ENCODE data around the gene COMMD10.

Gene COMMD10

DNA sequence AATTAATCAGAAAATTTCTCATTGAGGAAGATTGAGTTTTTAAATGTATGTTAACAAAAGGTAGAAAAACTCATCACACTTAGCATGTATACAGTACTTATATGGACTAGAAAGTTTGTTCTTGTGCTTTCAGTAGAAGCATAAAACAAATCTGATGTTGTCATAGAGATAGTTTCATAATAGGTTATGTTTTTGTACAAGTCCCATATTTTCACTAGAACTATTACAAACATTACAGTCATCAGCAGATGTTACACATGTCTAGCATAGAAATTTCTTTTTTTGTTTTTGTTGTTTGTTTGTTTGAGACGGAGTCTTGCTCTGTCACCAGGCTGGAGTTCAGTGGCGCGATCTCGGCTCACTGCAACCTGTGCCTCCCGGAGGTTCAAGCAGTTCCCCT is 131.4 kb downstream of the COMMD10 start:
- no peak for DNase-seq (ENCODE audit: low read depth)

DNA sequence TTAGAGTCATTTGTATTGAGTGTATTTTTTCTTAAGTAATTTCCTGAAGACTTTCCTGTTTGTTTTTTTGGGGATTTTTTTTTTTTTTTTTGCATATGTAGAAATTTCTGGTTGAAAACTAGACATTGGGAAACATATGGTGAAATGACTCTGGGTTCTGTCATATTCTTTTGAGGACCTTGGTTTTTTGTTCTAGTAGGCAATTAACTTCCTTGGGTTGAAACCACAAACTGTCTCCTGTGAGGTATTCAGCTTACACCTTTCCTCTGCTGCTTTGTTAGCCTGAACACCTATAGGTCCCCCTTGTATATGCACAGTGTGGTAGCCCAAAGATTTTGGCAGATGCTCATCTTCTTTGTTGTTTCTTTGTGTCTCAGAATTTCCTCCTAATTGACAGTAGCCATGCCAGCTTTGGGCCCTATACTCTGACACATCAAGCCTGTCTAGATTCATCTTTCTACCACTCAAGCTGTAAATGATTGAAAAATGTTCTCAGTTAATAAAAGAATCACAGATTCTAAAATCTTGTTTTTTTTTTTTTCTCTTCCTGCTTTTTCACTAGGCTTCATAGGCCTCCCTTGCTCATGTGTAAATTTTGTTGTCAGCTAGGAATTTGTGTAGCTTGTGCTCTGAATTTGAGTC is 140.6 kb downstream of the COMMD10 start:
- DNase-seq (ENCODE audit: low read depth): no peak

DNA sequence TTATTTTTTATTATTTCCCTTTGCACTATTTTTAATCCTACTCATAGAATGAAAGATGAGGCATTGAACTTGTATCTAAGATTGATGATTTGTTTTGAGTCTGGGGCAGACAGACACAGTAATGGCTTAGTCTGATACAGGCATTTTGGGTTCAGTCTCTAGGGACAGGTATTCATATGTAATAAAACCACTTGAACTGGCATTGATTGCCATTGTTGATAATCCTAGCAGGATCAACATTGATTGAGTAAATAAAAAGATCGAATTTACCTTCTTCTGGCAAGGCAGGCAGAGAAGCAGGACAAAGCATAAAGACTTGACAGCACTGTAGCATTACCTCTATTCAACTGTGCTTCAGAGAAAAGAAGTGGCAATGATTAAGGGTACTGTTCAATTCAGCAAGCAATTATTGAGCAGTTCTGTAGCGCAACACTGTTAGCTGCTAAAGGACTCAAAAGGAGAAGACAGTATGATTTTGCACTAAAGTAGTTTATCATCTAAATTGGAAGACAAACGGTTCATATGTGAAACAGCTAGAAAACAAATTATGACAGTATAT is 144.4 kb downstream of the COMMD10 start:
- no peak for DNase-seq (ENCODE audit: low read depth)

DNA sequence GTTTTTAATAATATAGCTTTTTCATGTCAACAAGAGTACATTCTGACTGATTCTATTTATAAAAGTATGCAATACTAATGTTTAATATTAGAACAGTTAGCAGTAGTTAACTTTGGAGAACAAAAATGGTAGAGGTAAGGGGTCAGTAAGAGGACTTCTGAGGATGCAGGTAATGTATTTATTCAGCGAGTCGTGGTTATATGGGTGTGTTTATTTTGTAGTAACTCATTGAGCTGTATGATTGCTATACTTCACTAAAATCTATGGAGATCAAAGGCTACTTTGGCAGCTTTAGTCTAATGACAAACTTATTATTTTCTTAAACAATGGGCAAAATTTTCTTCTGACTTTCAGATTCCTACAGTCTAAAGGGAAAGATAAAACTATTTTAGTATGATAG is 146.5 kb downstream of the COMMD10 start:
- no peak for DNase-seq (ENCODE audit: low read depth)

DNA sequence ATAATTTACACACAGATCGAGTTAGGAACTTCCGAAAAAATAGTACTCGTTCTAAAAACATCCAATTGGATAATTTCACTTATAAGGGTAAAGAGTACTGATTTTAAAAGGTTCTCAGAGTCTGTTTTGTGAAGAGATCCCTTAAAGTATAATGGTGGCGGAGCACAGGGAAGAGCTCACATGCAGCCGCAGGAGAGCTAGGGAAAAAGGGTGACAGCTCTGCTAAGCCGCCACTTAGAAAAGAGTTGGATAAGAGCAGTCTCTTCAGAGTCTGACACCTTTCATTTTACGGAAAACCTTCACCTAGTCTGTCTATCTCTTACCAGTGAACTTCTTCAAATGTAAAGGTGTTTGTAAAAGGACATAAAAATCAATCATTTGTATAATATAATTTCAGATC is 149.9 kb downstream of the COMMD10 start:
- no peak for DNase-seq (ENCODE audit: low read depth)

DNA sequence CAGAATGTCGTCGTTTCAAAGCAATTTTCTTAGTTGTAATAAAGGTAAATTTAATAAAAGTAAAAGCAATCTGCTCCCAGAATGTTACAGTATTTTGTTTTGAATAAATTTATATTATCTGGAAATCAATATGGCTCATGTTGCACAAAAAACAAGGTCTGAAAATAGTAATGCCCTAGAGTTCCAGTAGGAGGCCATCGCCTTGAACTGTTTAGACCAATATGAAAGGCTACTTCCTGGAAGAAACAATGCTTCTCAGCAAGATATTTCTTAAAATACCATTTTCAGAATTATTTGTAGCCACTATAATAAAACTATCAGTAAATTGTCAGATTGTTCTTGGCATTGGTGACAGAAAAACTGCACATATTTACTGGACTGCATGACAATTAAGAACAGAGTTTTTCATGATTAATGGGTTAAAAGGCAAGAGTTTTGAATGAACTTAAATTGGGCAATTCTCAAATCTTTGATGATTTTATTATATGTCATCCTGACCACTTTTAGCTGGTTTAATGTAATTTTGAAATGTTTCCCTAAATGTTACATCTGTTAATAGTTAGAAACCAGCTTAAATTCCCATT is 153.2 kb downstream of the COMMD10 start:
- peak; percentile 33 for DNase-seq (ENCODE audit: low read depth)

DNA sequence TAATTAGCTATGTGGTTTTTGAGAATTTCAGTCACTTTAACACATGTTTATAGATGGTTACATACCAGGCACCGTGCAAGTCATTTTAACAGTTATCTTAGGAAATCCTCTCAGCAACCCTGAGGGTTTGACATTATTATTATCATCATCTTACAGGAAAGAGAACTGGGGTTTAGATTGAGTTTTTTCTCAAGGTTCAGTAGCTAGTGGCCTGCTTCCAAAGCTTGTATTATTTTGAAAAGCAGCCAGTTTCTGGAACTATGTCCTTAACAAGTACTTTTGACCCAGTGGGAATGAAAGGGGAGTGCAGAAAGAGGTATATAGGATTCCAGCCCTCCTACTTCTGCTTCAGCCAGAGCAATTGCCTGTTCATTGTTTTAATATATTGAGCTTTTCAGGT is 157.5 kb downstream of the COMMD10 start:
- no peak for DNase-seq (ENCODE audit: low read depth)

DNA sequence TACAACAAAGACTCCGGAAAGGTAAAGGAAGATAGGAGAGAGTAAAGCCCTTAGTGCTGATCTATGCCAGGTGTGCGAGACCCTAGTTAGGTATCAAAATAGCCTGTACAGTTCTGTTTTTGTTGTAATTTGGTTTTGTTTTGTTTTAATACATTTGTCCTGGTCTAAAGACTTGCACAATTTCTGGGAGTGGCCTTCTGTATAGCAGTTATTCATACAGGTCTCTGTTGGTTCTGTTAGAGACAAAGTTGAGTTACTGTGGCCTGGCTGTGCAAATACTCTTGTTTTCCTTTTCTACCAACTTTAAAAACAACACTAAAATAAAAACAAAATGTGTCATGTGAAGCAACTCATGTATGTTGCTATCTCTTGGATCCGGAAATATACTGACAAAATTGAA is 163.6 kb downstream of the COMMD10 start:
- no peak for DNase-seq (ENCODE audit: low read depth)

DNA sequence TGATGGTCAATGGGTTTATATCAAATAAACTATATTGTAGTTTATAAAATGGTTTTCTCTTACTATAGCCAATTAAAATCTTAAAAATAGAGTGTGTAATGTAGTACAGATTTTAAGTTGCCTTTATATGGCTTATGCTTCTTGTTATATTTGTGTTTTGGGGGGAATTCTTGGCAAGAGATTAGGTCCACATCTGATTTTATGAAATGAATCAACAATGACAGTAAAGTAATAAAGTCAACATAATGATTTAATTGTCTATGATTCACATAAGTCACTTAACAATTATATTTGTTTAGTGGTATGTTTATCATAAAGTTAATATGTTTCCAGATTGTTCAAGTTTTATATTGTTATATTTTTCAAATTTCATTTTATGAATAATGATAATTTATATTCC is 164.8 kb downstream of the COMMD10 start:
- DNase-seq (ENCODE audit: low read depth): no peak

DNA sequence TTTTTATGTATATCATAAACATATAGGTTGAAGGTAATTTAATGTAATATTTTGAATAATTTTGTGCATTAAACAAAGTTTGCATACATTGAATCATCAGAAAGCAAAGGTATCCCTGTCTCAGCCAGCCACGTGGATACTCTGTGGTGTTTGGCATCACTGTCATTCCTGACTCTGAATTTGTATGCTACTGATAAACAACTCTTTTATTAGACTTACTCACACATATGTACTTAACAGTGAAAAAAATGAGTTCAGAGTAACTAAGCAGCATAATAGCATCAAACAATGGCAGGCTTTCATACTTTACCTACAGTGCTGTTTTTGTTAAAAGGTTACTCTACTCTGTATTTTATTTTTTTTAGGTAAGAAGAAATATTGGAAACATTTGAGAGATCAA is 171.9 kb downstream of the COMMD10 start:
- DNase-seq (ENCODE audit: low read depth): no peak

DNA sequence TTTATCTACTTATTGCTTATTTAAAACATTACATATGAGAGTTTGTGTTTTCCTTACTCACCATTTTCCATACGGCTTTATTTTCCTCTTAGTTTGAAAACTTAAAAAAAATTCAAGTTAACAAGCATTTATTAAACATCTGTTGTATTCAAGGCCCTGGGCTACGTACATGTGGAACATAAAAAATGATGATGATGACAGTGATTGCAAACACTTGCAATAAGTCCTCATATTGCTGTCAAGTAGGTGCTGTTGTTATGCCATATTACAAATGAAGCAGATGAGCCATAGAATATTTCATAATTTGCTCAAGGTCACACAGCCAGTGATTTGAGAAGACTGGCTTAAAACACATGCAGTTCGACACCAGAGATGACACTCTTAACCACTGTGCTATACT is 180.6 kb downstream of the COMMD10 start:
- peak; percentile 3 for DNase-seq (ENCODE audit: low read depth)

DNA sequence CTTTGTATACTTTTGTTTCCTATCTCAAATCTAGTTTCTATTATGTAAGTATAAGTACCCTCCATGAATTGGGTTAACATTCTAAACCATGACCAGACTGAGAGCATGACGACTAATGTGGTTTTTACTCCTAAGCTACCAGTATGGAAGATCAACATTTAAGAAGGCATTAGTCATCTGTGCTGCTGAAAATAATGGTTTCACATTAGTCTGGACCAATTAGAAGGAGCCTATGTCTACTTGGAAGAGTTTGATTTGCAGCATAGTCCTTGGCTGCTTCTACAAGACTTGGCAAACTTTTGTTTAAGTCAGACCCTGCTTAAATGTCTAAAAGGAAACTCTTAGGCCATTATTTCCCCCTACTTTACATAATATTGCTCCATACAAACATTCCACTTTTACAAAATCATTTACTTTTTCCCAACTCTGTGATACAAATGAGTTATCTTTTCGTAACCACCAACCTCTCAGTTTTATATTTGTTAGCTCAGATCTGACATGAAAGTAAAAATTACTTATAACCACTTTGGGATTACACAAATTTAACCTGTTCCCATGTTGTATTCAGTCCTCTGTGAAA is 186.7 kb downstream of the COMMD10 start:
- DNase-seq (ENCODE audit: low read depth): no peak

DNA sequence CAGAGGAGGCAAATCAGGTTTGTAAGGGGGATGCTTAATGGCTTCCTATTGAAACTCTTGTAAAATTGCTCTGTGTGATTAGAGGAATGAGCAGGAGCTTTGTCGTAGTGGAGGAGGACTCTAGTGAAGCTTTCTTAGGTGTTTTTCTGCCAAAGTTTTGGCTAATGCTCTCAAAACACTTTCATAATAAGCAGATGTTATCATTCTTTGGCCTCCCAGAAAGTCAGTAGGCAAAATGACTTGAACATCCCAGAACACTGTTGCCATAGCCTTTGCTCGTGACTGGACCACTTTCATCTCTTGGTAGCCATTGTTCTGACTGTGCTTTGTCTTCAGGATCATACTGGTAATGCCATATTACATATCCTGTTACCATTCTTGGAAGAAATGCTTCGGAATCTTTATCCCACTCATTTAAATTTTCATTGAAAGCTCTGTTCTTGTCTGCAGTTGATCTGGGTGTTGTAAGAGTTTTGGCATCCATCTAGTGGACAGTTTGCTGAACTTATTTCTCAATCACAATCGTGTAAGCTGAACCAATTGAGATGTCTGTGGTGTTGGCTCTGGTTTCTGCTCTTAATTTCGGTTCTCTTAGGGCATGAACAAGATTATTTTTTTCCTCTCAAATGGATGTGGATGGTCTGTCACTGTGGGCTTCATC is 187.6 kb downstream of the COMMD10 start:
- DNase-seq (ENCODE audit: low read depth): peak; percentile 25

DNA sequence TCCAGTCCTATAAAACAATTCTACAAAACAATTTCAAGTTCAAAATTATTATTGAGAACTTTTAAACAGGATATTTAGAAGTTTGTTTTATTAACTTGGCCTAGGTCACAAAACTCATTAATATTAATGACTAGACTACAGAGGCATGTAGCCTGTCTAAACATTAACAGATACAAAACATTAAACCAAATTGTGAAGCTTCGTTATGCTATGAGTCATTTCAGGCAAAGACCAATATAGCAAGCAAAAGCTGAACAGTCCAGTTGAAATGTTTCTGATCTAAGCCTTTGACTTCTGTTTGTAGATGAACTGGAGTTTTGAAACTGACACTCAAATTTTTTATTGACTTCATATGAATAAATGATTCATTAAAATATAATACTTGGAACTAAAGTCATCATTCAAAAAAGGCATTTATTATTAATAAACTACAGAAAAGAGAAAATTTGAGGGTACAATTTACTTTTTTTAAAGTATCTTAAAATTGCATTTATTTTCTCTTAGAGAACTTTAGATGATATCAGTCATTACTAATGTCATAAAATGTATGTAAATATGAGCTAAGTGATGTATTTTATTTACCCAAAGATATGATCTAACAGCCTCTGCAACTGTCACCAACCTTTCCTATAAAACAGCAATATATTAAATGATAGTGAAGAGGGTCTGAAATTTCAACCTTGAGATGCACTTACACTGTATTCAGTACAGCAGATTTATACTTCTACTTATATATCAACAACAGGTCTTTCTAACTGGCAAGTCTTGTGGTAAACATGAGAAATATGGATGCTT is 188.8 kb downstream of the COMMD10 start:
- no peak for DNase-seq (ENCODE audit: low read depth)

DNA sequence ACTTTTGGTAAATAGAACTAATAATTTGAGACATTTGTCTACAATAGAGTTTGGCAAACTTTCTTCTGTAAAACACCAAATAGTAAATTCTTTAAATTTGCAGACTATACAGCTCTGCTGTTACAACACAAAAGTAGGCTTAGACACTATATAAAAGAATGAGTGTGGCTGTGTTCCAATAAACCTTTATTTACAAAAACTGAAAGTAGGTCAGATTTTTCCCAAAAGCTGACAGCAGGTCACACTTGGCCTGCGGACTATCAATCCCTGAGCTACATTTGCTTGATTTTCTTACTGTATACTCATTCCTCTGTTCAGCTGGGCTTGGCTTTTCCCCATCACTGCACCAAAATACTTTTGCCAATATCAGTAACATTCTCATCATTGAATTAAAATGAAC is 189.4 kb downstream of the COMMD10 start:
- no peak for DNase-seq (ENCODE audit: low read depth)

DNA sequence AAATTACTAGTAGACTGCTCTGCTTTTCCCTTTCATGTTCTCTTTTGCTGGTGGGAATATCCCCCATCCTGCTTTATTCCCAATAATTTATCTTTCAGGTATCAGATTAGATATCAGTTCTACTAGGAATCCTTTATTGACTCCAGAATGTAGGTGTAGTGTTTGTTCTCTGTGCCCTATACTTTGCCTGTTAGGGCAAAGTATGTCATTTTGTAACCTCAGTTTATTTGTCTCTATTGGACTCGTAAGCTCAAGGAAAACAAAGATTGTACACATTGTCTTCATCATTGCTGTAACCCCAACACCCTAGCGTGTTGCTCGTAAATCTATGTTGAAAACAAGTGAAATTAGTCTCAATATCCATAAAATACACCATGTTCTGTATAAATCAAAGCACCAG is 190.5 kb downstream of the COMMD10 start:
- no peak for DNase-seq (ENCODE audit: low read depth)

DNA sequence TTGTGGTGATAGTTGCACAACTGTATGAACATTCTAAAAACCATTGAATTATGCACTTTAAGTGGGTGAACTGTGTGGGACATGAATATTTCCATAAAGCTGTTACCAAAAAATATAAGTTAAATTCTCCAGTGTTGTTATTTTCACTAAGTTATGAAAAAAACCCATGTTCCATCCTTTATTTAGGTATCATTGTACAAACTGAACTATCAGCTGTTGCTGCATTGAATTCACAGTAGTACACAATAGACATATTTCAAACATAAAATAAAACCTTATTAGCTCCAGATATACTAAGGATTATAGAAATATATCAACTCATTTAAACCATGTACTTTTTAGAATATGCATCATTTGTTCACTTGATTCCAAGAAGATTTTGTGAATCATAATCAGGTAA is 192.1 kb downstream of the COMMD10 start:
- DNase-seq (ENCODE audit: low read depth): no peak

DNA sequence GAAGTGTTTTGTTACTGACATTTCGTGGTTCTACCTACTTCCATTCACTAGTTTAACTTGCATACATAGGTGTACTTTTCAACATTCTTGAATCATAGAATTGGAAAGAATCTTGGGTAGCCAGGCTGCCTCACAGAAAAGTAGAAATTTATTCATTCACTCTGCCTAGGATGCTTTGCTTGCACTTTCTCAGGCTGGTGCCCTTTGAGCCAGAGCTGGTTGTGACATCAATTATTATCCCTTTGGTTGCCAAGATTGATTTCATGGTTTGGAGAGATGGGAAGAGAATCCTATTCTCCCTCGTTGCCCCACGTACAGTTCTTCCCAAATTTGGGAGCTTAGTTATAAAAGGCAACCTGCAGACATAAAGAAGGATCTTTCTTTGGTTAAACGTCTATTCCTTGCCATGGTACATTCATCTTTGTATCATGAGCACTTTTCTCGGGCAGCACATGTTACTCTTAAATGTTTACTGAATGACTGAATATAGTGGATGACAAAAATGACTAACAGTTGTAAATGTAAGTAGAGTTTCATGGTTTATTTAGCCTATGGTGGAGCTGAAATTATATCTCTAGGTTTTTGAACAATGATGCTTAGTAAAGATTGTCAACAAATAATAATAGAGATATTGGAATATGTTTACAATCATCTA is 195.5 kb downstream of the COMMD10 start:
- no peak for DNase-seq (ENCODE audit: low read depth)

DNA sequence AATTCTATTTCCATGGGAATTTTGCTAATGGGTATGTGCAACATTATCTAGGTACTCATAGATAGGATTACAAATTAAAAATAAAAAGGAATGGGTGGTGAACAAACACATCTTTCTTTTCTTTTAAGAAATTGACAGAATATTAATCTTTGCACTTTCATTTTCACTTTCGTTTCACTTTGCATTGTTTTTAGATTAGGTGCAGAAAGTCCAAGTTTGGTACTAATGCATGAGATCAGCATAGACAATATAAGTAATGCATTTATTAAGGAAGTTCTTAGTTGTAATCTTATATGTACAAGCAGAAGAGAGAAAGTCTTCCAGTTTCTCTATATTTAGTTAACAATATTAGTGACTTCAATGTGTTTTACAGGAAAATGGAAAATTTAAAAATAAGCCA is 196.5 kb downstream of the COMMD10 start:
- no peak for DNase-seq (ENCODE audit: low read depth)

DNA sequence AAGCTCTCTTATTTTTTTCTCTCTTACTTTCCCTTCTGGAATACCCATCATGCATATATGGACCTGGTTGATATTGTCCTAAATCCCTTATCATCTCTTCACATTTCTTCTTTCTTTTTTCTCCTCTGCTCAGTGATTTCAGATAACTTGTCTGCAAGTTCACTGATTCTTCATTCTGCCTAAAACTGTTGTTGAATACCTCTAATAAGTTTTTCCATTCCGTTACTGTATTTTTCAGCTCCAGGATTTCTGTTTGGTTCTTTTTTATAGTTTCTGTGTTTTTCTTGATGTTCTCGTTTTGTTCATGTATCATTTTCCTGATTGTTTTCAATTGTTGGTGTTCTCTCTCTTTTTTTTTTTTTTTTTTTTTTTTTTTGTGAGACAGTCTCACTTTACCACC is 203.7 kb downstream of the COMMD10 start:
- DNase-seq (ENCODE audit: low read depth): no peak

DNA sequence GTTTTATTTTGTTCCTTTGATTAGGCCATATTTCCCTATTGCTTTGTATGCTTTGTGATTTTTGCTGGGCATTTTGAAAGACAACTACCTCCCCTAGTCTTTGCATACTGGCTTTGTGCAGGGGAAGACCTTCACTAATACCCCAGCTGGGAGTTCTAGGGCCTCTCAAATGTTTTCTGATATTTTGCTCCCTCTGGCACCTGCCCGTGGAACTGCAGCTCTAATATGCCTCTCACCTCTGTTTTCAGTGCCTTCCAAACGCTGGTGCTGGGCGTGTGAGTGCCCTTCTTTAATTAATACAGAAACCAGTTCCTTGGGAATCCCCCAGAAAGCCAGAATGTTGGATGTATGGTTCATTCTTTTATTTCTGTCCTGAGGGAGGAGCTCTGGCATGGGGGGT is 204.5 kb downstream of the COMMD10 start:
- no peak for DNase-seq (ENCODE audit: low read depth)

DNA sequence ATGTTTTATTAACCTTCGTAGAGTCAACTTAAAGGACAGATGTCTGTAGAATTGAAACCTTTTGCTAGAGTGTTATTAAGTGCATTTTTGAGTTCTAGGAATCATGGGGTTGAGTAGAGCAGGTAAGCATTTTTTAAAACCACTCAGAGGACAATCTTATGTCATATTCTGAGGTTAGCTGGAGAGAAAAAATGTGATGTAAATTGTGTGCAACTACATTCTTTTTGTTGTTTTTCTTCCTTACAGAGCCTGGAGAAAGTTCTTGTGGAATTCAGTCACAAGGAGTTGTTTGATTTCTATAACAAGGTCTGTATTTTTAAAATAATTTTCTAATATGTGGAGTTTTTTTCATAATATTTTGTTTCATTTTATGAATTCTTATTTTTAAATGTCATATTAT is 206.4 kb downstream of the COMMD10 start:
- DNase-seq (ENCODE audit: low read depth): no peak

Measured in GM04504 (cell line).